Endothelial cell (in vitro differentiated cells): ENCODE measurements around the gene GRIA3. TPM values are rescaled to one million over a fixed set of nuclear protein-coding genes. Genes with fewer than 3 reads are reported as not detected.

ENCODE experiments used
- DNase-seq: peaks from one replicate; pipeline ENCODE4 v3.0.0; 2021; ENCODE audit warnings: low spot score
- H3K27ac Mint-ChIP-seq: one replicate; pipeline ENCODE4 v1.8.0; 2021; ENCODE audit warnings: mixed read lengths, inconsistent platforms; ENCODE audit not compliant: unreplicated experiment
- H3K27me3 Mint-ChIP-seq: one replicate; pipeline ENCODE4 v1.8.0; 2021; ENCODE audit warnings: mild to moderate bottlenecking, moderate library complexity, mixed read lengths, inconsistent platforms; ENCODE audit not compliant: unreplicated experiment
- H3K36me3 Mint-ChIP-seq: one replicate; pipeline ENCODE4 v1.8.0; 2021; ENCODE audit warnings: mild to moderate bottlenecking, low read depth, mixed read lengths, inconsistent platforms; ENCODE audit not compliant: unreplicated experiment
- H3K4me1 Mint-ChIP-seq: one replicate; pipeline ENCODE4 v1.8.0; 2021; ENCODE audit warnings: mild to moderate bottlenecking, mixed read lengths, inconsistent platforms; ENCODE audit not compliant: unreplicated experiment
- H3K4me3 Mint-ChIP-seq: one replicate; pipeline ENCODE4 v1.8.0; 2021; ENCODE audit warnings: mild to moderate bottlenecking, mixed read lengths, inconsistent platforms; ENCODE audit not compliant: unreplicated experiment
- H3K9me3 Mint-ChIP-seq: one replicate; pipeline ENCODE4 v1.8.0; 2021; ENCODE audit warnings: mixed read lengths, inconsistent platforms; ENCODE audit not compliant: unreplicated experiment
- total RNA-seq: library from RNA; stranded (reverse); fragmentation: NEBNext Ultra II Directional; extraction: Animal tissue kit (Norgen Biotek cat#: 25700); gene quantifications from one replicate; pipeline ENCODE4 v1.2.1, GENCODE V29; 2021; ENCODE audit not compliant: unreplicated experiment
- TF ChIP-seq, protein P1 (sequence below): fragments of 200-600 bp; sonication (generic); IDR thresholded peaks from one replicate; pipeline ENCODE4 v1.5.0; 2021; ENCODE audit warnings: antibody characterized with exemption; ENCODE audit not compliant: unreplicated experiment

Gene GRIA3
- total RNA-seq, 1 donor from 2014 or later = 0.51 TPM

DNA sequence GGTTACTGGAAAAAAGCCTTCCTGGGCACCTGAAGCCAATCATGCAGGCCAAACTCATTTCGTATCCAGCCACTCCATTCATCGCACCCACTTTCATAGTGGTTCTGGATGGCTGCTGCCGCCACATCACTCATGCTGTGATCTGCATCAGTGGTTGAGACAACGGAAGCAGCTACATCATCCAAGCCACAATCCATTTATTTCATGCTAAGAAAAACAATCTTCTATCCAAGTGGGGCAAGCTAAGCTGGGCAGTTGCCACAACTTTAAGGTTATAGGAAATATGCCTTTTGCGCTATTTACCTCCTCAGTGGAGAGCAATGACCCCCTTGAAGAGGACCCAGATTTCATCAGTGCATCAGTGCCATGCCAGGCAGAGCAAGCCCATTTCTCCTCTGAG lies 124.6 kb downstream of the GRIA3 start:
- Mint-ChIP-seq H3K9me3 (no peaks in the 10 kb centered on the region), H3K4me1 (no peaks in the 10 kb centered on the region), H3K27me3 (no peaks in the 10 kb centered on the region), H3K27ac (no peak overlapping the region), H3K36me3 (no peaks in the 10 kb centered on the region), H3K4me3 (no peak overlapping the region)
- DNase-seq = no peak
- TF ChIP-seq, protein P1, sequence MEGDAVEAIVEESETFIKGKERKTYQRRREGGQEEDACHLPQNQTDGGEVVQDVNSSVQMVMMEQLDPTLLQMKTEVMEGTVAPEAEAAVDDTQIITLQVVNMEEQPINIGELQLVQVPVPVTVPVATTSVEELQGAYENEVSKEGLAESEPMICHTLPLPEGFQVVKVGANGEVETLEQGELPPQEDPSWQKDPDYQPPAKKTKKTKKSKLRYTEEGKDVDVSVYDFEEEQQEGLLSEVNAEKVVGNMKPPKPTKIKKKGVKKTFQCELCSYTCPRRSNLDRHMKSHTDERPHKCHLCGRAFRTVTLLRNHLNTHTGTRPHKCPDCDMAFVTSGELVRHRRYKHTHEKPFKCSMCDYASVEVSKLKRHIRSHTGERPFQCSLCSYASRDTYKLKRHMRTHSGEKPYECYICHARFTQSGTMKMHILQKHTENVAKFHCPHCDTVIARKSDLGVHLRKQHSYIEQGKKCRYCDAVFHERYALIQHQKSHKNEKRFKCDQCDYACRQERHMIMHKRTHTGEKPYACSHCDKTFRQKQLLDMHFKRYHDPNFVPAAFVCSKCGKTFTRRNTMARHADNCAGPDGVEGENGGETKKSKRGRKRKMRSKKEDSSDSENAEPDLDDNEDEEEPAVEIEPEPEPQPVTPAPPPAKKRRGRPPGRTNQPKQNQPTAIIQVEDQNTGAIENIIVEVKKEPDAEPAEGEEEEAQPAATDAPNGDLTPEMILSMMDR = no peak

DNA sequence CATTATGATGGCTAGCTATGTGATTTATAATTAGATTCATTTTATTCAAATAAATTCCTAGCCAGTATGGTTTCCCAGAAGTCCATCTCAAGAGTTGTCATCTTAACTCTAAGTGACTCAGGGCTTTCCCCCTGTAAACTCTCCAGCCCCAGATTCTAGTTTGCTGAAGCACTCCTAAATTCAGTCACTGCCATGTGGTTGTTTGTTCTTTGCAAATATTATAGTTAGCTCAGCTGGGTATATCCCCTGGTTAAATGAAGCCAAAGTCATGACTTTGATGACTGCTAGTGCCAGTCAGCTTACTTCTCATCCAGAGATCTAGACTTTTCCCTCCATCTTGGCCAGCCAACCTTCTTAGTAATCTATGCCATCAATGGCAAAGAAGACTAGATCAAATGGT lies 126.0 kb downstream of the GRIA3 start:
- TF ChIP-seq, protein P1 = no peak
- no peaks in the 10 kb centered on the region for H3K9me3 Mint-ChIP-seq
- H3K27me3 Mint-ChIP-seq = no peaks in the 10 kb centered on the region
- no peak overlapping the region for H3K27ac Mint-ChIP-seq
- no peaks in the 10 kb centered on the region for H3K4me1 Mint-ChIP-seq
- no peak overlapping the region for H3K4me3 Mint-ChIP-seq
- DNase-seq = no peak
- no peaks in the 10 kb centered on the region for H3K36me3 Mint-ChIP-seq

DNA sequence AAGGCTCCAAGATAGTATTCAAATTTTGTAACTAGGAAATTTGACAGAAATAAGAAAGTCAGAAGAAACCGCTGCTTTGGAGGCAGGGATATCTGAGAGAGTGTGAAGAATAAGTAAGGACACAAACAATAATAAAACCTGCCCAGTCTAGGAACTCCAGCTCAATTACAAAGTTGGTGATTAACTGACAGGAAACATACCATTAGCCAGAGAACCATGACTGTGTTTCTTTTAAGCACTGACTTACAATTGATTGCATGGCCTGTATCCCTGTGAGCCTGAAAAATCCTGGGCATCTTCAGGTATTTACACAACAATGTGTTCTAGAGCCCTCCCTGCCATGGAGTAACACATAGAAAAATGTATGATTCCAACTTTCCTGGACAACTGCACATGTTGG lies 127.4 kb downstream of the GRIA3 start:
- H3K27ac Mint-ChIP-seq = no peak overlapping the region
- H3K27me3 Mint-ChIP-seq = no peaks in the 10 kb centered on the region
- H3K9me3 Mint-ChIP-seq = no peaks in the 10 kb centered on the region
- no peaks in the 10 kb centered on the region for H3K36me3 Mint-ChIP-seq
- TF ChIP-seq, protein P1 = no peak
- no peaks in the 10 kb centered on the region for H3K4me1 Mint-ChIP-seq
- no peak for DNase-seq
- H3K4me3 Mint-ChIP-seq = no peak overlapping the region

DNA sequence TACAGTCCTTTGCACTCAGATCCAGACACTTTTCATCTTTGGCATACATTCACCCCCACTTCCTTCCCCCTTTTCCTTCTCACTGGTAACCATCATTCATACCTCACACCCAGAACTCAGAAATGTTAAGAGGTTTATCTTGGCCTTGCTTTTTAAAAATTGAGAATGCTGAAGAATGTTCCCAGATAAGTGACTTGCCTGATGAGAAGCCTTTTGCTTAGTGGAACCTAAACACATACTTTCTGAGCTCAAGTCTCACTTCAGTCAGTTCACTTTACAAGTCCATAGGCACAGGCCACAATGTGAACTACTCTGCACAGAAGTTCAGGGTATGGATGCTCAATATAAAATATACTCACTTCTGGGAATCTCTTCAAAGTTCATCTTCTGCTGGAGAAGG lies 129.4 kb downstream of the GRIA3 start:
- H3K27ac Mint-ChIP-seq = no peak overlapping the region
- no peak for DNase-seq
- no peaks in the 10 kb centered on the region for H3K36me3 Mint-ChIP-seq
- no peaks in the 10 kb centered on the region for H3K27me3 Mint-ChIP-seq
- H3K4me3 Mint-ChIP-seq = no peak overlapping the region
- H3K4me1 Mint-ChIP-seq = no peaks in the 10 kb centered on the region
- H3K9me3 Mint-ChIP-seq = no peaks in the 10 kb centered on the region
- TF ChIP-seq, protein P1 = no peak

DNA sequence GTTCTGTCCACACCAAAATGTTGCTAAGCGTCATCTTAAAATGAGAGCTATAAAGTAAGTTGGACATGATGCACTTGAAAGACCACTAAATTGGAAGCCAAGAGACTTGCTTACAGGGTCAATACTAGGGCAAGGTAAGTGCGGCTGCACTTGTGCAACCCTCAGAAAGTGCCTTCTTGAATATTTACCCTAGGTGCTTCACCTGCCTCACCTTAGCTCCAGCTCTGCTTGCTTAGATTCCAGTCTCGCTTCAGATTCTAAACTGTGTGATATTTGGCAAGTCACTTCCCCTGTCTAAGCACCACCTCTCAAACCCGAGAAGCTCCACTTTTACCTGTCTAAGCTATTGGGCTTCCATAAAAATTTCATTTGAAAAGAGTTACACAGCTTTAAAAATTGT lies 136.5 kb downstream of the GRIA3 start:
- Mint-ChIP-seq H3K9me3 (no peaks in the 10 kb centered on the region), H3K4me3 (no peak overlapping the region), H3K27me3 (no peaks in the 10 kb centered on the region), H3K36me3 (no peaks in the 10 kb centered on the region), H3K4me1 (no peaks in the 10 kb centered on the region), H3K27ac (no peak overlapping the region)
- no peak for DNase-seq
- TF ChIP-seq, protein P1 = no peak
